Measurements from ENCODE around the gene DISP2. TPM values are rescaled to one million over a fixed set of nuclear protein-coding genes. Genes with fewer than 3 reads are reported as not detected.

The DISP2 gene
- total RNA-seq, 1 donor from 2014 or later: 0.26 TPM

DNA sequence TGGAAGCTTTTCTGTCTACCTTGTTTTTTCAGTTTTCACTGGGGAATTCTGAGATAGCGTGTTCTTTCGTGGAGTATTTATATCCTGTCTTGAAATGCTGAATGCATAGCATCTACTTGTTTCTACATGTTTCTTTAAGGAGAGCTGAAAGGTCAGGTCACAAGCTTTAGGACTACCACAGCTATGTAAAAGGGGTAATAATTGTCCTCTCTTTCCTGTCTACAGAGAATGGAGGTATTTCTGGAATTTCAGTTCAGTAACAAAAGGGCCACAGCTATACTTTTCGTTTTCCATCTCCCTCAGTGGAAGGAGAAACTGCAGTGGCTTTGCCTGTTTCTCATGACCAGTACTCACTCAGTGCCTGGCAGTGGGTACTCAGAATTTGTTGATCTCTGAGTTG lies 29.8 kb upstream of the DISP2 start:
- no peak for DNase-seq (ENCODE audit: low spot score)

DNA sequence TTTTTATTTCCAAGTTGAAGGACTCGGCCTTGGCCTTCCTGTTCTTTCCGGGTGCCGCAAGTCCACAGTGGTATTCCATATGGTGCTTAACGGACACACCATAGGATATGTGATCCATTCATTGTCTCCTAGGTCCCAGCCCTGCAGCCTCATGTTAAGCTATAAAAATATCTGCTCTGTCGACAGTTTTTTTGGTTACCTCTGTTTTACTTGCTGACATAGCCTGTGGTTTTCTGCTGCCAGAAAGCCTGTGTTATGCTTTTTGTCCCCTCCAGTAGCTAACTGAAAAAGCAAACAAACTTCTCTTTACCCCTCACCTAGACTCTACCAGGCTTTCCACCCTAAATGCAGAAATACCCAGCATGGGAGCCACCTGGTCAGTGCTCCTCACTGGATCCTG lies 29.3 kb upstream of the DISP2 start:
- DNase-seq (ENCODE audit: low spot score): no peak

DNA sequence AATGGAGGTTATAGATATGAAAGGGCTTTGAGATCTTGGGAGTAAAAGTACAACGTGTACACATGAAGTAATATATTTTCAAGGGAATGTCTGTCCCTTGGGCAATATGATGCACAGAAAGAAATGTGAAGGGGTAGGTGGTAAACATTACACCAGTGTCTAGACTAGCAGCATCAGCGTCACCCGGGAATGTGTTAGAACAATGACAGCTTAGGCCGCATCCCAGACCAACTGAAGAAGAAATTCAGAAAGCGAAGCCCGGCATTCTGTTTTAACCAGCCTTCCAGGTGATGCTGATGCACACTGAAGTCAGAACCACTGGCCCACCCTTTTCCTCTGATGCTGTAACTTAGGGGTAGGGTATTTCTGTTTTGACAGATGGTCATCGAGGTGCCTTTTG lies 28.2 kb upstream of the DISP2 start:
- no peak for DNase-seq (ENCODE audit: low spot score)

DNA sequence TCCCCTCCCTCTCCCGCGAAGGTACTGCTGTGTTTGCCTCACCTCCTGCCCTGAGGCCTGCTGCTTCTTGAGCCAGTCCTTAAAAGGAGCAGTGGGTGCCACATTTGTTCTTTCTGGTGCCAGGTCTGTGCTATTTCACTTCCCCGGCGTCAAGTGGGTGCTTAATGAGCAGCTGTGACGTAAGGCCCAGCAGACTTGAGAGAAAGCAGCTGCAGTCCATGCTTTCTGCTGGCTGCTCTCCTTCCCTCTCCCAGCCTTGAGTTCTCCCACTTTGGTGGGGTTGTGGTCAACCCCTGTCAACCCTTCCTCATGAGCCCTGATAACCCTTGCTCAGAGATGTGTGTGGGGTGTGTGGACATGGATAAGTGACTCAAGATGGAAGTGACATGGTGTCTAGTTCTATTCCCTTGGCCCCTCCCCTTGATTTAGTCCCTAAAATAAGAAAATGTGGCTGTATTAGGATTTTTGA lies 27.6 kb upstream of the DISP2 start:
- DNase-seq (ENCODE audit: low spot score): no peak

DNA sequence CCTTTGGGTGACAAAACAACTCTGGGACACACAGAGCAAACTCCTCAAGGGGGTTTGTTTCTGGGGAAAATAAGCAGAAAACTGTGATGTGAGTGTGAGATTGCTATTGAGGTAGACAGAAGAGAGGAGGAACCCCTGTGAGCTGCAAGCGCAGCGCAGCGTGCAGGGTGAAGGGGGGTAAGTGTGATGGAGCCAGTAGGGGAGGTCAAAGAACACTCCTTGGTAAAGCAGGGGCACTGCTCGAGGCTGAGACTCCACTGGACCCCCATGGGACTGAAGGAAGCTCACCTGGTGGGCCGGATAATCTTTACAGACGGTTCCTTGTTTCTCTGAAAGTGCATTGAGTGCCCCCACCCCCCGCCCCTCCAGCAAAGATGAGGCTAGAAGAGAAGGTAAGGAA lies 27.0 kb upstream of the DISP2 start:
- DNase-seq (ENCODE audit: low spot score): no peak

DNA sequence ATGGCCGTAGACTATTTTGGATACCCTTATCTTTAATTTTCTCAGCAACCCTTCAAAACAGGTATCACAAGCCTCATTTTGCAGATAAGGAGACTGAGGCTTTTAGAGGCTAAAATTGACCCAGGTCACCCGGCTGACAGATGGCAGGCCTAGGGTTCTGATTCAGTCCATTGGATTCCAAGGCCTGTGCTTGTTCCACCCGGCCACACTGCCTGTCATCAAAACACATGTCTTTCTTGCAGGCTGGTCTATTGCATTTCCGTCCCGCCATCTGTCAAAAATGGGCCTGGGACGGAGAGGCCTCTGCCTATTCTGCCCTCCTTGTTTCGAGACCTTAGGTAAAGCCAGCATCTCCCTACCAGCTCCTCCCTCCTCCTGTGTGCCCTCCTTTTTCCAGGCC lies 26.4 kb upstream of the DISP2 start:
- no peak for DNase-seq (ENCODE audit: low spot score)

DNA sequence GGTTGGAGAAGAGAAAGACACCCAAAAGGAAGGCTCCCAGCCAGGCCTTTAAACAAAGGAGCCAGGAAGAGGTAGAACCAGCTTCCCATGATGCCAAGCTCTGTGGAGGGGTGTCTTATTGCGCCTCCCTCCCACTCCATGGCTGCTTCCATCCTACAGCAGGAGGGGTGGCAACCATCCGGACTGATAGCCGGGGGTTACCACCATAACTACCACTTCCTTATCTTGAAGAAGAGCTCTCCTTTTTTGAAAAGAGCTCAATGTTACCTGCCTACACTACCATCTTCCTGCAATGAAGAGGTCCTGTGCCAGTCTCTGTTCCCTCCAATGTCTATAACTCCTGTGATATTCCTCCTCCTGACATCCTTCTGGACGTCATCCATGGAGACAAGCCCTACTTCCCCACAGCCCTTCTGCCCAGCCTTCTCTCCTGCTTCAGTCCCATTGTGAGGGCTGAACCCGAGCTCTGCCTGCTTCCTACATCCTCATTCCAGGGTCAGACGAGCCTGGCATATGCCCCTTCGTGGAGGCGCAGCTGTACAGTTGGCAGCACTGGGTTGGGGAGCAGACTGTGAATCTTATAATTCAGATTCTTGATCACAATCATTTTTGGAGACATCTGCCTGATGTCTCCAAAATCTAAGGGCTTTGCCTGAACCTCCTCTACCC lies 25.8 kb upstream of the DISP2 start:
- DNase-seq (ENCODE audit: low spot score): no peak

DNA sequence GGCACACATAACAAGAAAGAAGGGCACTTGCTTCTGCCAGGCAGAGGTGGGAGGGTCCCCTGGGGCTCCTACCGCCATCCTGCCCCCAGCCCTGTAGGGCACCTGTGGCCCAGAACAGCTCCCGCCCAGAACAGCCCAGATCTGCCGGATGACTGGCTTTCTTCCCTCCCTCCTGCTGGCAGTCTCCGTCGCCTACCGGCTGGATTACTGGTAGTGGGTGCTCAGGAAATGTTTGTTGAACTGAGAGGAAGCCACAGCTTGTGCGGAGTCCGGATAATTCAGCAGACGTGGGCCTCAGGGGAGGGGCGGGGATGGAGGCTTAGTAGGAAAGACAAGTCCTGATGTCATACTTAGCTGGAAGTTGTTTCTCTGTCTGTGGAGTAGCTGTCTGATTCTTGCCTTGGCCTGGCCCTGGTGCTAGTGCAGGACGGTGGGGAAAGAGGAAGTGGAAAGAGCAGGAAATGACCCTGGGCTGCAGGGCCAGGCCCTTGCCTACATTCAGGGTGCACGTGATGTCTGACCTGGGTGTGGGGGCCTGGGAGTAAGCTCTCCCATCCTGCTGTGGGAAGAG lies 24.0 kb upstream of the DISP2 start:
- no peak for DNase-seq (ENCODE audit: low spot score)

DNA sequence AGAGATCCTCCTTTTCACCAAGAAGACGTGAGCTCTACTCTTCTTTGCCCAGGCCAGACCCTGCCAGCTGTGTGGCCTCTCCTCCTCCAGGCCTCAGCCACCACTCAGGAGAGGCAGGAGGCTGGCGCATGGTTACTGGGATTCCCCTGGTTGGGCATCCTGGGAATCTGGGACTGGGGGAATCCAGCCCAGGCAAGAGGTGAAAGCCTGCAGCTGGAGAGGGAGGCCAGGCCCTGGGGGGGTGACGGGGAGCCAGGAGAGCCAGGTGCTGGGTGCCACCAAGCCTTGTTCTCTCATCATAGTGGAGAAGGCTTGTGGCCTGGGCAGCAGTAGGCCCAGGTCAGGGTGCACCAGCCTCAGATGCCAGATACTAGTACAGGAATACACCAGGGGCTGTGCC lies 23.5 kb upstream of the DISP2 start:
- DNase-seq (ENCODE audit: low spot score): no peak

DNA sequence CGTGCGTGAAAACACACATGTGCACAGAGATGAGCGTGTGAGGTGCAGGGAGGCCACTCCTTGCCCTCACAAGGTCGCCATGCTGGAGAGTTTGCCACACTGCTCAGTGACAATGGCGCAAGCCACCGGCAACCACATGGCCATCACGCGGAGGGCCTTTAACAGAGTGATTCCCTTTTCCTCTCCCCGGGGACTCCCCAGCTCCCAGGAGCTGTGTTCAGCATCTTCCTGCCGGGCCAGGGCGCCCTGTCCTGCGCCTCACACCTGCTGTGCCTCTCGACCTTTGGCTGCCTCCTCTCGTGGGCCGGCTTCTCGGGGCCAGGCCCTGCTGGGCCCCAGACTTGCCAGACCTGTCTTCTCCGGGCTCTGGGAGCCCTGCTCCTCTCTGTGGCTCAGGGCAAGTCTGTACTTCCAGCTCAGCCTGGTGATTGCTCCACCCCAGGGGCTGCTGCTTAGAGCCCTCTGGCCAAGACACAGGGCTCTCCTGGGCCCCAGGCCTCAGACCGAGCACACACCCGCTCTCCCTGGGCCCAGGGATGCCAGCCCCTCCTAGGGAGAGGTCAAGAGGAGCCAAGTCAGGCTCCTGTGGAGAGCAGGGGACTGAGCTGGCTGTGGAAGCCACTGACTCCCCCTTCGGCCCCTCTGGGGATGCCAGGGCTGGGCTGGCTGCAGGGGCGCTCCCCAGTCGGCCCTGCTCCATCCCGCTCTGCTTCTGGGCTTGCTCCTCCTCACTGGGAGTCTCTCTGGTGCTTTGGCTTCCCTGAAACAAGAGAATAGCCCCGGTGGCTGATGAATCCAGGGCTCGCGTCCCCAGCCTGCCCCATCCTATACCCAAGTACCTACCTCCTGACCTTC lies 22.9 kb upstream of the DISP2 start:
- no peak for DNase-seq (ENCODE audit: low spot score)

DNA sequence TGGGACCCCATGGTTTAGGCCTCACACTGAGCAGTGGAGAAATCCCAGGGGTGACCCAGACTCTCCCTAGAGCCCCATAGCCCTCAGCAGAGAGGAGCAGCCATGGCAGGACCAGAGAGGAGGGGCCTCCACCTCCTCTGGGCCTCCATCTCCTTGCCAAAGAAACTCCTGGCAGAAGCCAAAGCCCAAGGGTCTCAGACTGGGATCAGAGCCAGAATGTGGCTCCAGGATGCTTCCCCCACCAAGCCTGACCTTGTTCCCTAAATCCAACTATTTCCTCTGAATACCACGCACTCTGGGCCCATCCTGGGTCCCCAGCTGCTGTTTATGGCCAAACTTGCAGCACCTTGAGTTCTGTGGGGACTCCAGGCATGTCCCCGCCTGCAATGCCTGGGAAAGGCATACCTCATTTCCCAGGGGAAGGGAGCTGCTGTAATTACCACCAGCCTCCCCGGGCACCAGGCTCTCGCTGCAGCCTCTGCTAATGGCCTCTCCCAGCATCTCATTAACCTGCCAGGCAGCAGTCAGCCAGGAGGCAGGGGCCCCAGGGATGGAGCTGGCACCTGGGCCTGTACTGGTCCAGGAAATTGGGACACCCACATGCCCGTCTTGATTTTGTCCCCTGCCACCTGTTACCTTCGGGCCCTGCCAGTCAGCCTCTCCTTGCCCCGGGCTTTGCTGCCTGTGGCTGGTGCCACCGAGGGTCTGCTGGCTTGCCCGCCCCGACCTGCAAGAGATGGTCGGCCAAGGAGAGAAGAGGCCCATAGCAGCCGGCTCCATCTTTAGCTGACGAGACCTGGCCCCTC lies 21.9 kb upstream of the DISP2 start:
- DNase-seq (ENCODE audit: low spot score): no peak

DNA sequence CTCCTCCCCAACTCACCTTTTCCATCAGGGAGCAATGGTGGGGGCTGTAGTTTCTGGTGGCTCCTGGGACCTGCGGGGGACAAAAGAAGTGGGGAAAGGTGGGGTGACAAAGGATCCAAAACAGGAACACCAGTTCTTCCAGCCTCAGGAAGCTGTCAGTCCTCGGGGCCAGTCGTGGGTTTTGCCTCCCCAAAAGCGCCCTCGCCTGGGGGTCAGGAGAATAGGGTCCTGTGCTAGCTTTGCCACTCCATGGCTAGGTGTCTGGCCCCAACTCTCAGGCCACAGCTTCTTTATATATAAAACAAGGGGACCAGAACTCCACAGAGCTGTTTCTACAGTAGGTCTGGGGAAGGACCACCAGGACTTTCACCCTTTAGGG lies 21.3 kb upstream of the DISP2 start:
- no peak for DNase-seq (ENCODE audit: low spot score)

DNA sequence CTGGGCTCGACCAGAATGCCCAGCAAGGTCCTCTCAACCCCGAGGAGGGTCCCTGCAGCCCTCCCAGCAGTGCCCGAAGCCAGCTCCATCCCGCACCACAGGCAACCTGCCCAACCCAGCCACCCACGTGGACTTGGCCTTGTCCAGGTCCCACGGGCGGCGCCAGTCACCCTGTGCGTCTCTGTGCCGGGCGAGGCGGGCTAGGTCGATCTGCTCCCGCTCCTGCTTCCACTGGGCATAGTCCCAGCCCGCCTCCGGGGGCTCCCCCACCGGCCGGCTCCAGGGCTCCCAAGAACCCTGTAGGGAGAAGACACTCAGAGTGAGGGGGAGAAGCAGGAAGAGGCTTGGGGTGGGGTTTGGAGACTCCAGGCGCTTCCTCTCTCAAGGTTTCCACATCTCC lies 20.4 kb upstream of the DISP2 start:
- no peak for DNase-seq (ENCODE audit: low spot score)

DNA sequence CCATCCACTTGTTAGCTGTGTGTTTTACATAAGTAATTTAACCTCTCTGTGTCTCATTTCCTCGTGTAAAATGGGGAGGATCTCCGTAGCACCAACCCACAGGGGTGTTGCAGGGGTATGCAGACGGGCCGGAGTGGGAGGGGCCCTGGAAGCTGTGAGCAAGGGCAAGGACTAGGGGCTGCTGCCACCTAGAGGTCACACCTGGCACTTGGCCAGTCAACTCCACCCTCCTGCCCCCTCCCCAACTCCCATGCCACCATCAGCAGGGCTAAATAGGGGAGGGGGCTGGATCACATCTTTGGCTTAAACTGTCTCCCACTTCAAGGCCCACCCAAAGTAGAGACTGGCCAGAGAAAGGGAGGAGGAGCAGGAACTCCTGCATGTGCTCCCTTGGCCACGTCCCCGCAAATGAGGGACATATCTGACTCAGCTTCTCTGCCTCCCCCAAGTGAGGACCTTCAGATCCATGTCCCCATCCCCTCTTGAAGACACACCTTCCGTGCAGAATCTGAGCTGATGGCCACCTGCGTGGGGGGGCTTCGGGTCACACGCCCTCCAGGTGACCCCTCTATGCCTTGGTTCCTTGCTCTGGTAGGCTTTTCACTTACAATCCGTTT lies 19.9 kb upstream of the DISP2 start:
- DNase-seq (ENCODE audit: low spot score): no peak

DNA sequence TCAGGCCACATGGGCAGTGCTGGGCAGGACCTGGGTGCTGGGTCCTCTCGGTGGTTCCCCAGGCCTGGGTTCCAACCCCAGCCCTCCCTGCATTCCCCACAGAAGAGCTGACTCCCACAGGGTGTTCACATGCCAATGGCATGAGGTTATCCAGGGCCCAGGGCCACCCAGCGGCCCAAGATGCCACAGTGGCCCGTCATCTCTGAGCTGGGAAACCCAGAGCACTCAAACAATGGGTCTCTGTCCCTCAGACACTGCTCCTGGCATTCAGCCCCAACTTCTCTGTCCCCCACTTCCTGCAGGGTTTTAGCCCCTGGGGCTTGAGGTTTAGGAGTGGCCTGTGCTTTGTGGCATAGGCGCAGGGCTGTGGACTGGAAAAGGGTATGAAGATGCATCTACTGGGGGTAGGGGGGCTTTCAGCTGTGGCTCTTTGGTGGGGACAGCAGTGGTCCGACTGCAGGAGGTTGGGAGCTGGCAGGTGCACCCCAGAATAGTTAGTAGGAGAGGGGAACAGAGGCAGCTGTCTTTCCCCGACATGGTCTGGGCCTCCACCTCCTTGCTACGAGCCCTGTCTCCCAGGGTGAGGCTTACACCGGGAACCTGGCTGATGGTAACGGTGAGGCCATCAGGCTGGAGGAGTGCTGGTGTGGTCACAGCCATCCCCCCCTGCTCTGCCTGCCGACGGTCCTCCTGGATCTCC lies 18.9 kb upstream of the DISP2 start:
- DNase-seq (ENCODE audit: low spot score): no peak

DNA sequence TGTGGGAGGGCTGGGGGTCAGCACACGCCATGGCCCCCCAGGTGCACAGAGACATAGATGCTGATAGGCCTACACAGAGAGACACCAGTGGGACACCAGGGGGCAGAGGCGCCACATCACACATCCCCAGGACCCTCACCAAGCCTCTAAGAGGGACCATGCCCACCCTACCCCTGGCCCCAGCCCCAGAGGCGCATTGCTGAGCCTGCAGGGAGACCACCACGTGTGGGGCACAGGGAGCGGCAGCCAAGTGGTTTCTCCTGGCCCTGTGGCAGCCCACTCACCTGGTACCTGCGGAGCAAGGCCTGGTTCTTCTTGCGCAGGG lies 18.4 kb upstream of the DISP2 start:
- no peak for DNase-seq (ENCODE audit: low spot score)

DNA sequence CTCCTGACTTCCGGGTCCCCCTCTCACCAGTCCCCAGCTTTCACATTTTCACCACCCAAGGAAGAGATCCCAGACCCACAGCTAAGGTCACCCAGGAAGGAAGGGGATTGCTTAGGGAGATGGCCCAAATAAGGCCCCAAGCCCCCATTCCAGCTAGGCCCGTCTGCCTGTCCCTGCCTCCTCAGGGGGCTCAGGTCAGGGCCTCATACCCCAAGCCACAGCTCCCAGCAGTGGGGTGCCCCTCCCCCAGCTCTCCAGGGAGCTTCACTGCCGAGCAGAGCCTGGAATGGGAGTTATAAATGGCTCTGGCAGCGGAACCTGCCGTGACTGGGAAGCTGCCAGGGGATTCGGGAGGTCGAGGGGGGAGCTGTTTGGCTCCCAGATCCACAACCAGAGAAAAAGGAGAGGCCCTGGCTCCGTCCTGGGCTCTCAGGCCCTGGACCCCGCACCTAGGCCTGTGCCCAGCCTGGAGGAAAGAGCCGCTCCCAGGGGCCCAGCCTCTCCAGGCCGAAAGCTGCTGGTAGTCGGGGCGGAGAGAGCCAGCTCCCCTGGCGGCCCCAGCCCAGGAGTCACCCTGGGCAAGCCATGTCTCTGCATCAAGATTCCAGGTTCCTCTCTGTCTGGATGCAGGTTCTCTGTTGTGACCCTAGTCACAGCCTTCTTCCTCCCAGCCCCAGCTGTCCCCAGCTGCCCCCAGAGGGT lies 17.8 kb upstream of the DISP2 start:
- DNase-seq (ENCODE audit: low spot score): peak; percentile 90

DNA sequence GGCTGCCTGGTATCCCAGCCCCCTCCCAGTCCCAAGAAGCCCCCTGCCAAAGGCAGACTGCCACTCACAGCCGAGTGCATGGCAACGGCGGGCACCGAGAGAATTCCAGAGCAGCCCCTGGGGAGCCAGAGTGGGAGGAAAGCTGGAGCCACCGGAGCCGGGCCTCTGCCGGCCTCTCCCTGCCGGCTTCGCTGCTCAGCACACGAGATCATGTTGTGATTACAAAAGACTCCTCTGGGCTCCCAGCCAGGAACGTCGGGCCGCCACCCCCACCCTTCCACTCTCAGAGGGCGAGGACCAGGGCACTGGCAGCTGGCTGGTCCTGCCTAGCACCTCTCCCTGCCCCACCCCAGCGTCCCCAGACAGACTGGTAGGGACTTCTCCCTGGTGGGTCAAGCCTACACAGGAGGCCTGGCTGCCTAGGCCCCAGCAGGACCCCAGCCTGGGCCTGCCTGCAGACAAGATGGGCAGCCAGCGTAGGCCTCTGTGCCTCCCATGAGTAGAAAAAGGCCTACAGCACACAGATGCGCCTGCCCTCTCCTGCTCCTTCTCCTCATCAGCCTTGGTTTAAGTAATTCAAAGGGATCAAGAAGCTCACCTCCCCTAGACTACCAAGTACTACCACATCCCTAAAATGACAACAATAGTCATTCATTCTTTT lies 17.1 kb upstream of the DISP2 start, which contains the start of gene CCDC9B:
Gene CCDC9B, minus strand, starts transcription at position 200 of the 661 bp plus-strand sequence. Its CDS starts 120 bp downstream, at position 80.
- DNase-seq (ENCODE audit: low spot score): peak; percentile 95
